ENCODE data around the gene SLC35B1. TPM values are rescaled to one million over a fixed set of nuclear protein-coding genes. Genes with fewer than 3 reads are reported as not detected.
"Not testable (repeated sequence)": the region's sequence is repeated elsewhere in the genome, so short reads cannot be mapped to it uniquely, and the experiment has no call there.

SLC35B1 gene
- polyA plus RNA-seq, 1 donor (not counting 4 experiments of a cell fraction or from before 2014, with no cell fraction given), result 71.6 TPM

- H4K20me1 ChIP-seq (ENCODE audit: control insufficient read depth, extremely low read depth, insufficient read depth, low read length), result no peaks in the 10 kb centered on the region
- no peak overlapping the region for H3K4me3 ChIP-seq (ENCODE audit: control insufficient read depth in 2 of 3, extremely low read depth in 1 of 3, insufficient read depth in 2 of 3, low read depth in 1 of 3, low read length in 3 of 3)
- H3K9ac ChIP-seq (ENCODE audit: control insufficient read depth, extremely low read depth, insufficient read depth, low read length), result no peak overlapping the region
- no peak overlapping the region for H3K27ac ChIP-seq (ENCODE audit: control insufficient read depth, insufficient read depth, low read length)
- TF ChIP-seq, protein P1, sequence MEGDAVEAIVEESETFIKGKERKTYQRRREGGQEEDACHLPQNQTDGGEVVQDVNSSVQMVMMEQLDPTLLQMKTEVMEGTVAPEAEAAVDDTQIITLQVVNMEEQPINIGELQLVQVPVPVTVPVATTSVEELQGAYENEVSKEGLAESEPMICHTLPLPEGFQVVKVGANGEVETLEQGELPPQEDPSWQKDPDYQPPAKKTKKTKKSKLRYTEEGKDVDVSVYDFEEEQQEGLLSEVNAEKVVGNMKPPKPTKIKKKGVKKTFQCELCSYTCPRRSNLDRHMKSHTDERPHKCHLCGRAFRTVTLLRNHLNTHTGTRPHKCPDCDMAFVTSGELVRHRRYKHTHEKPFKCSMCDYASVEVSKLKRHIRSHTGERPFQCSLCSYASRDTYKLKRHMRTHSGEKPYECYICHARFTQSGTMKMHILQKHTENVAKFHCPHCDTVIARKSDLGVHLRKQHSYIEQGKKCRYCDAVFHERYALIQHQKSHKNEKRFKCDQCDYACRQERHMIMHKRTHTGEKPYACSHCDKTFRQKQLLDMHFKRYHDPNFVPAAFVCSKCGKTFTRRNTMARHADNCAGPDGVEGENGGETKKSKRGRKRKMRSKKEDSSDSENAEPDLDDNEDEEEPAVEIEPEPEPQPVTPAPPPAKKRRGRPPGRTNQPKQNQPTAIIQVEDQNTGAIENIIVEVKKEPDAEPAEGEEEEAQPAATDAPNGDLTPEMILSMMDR (optimal IDR thresholded peaks at IDR 0.05 in 1 of 3, IDR thresholded peaks at IDR 0.05 in 1 of 3, conservative IDR thresholded peaks at IDR 0.05 in 1 of 3; ENCODE audit: extremely low read depth in 1 of 3, insufficient read depth in 2 of 3, low read length in 3 of 3), result no peak
- no peak for TF ChIP-seq EZH2 (IDR thresholded peaks at IDR 0.05; ENCODE audit: low read length)
- peaks cover 13% of the 10 kb centered on the region for H3K4me1 ChIP-seq (ENCODE audit: control insufficient read depth, extremely low read depth, insufficient read depth, low read length)
- H3K9me3 ChIP-seq (ENCODE audit: control insufficient read depth, low read depth, low read length), result no peaks in the 10 kb centered on the region
- FAIRE-seq, result no peak
- DNase-seq (ENCODE audit: low read depth, low spot score), result no peak
- H3K36me3 ChIP-seq (ENCODE audit: control insufficient read depth in 2 of 2, extremely low read depth in 1 of 2, insufficient read depth in 2 of 2, low read length in 2 of 2), result no peaks in the 10 kb centered on the region
- no peaks in the 10 kb centered on the region for H3K9me1 ChIP-seq (ENCODE audit: control insufficient read depth, extremely low read depth, insufficient read depth, low read length)
- no peaks in the 10 kb centered on the region for H3K27me3 ChIP-seq (ENCODE audit: control insufficient read depth, extremely low read depth, insufficient read depth, low read length)
- dilution Hi-C loops (cut with MboI; ENCODE audit: extremely low pct_ligation_motif_present, low sequenced_read_pairs), result no loop called here
- H3K79me2 ChIP-seq (ENCODE audit: control insufficient read depth, insufficient read depth, low read length), result peaks cover 57% of the 10 kb centered on the region
- no peak overlapping the region for H2AFZ ChIP-seq (ENCODE audit: control insufficient read depth, low read length)
- no peak overlapping the region for H3K4me2 ChIP-seq (ENCODE audit: control insufficient read depth, extremely low read depth, insufficient read depth, low read depth, low read length)
Measured at GRCh38 chr17:49674507-49674906, 33.3 kb downstream of the SLC35B1 start.

GRCh38 chr17:49673679-49674078 lies 34.1 kb downstream of the SLC35B1 start:
- H3K4me3 ChIP-seq (ENCODE audit: control insufficient read depth in 2 of 3, extremely low read depth in 1 of 3, insufficient read depth in 2 of 3, low read depth in 1 of 3, low read length in 3 of 3); H3K36me3 ChIP-seq (ENCODE audit: control insufficient read depth in 2 of 2, extremely low read depth in 1 of 2, insufficient read depth in 2 of 2, low read length in 2 of 2); H2AFZ ChIP-seq (ENCODE audit: control insufficient read depth, low read length); dilution Hi-C loops (cut with MboI; ENCODE audit: extremely low pct_ligation_motif_present, low sequenced_read_pairs); H3K27me3 ChIP-seq (ENCODE audit: control insufficient read depth, extremely low read depth, insufficient read depth, low read length); H3K9me3 ChIP-seq (ENCODE audit: control insufficient read depth, low read depth, low read length); H3K27ac ChIP-seq (ENCODE audit: control insufficient read depth, insufficient read depth, low read length); H4K20me1 ChIP-seq (ENCODE audit: control insufficient read depth, extremely low read depth, insufficient read depth, low read length); DNase-seq (ENCODE audit: low read depth, low spot score); H3K4me2 ChIP-seq (ENCODE audit: control insufficient read depth, extremely low read depth, insufficient read depth, low read depth, low read length); H3K9ac ChIP-seq (ENCODE audit: control insufficient read depth, extremely low read depth, insufficient read depth, low read length); H3K9me1 ChIP-seq (ENCODE audit: control insufficient read depth, extremely low read depth, insufficient read depth, low read length); FAIRE-seq: not testable (repeated sequence)
- H3K4me1 ChIP-seq (ENCODE audit: control insufficient read depth, extremely low read depth, insufficient read depth, low read length), result peaks cover 13% of the 10 kb centered on the region
- peaks cover 57% of the 10 kb centered on the region for H3K79me2 ChIP-seq (ENCODE audit: control insufficient read depth, insufficient read depth, low read length)

DNA sequence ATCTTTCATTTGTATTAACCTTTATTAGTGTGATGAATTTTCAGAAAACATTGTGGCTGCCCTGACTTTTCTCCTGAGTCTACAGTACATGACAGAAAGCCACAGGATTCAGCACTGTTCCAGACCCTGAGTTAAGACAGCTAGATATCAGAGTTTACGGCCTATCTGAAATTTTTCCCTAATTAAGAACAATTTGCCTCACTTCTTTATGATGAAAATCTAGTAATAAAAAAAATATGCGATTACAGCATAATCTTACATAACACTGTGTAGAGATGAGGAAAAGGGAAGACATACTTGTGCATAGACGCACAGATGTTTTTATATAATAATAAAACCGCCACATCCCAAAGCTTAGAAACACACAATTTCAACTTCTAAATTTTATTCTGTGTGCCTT lies 37.1 kb downstream of the SLC35B1 start:
- H2AFZ ChIP-seq (ENCODE audit: control insufficient read depth, low read length), result no peak overlapping the region
- TF ChIP-seq, protein P1 (optimal IDR thresholded peaks at IDR 0.05 in 1 of 3, IDR thresholded peaks at IDR 0.05 in 1 of 3, conservative IDR thresholded peaks at IDR 0.05 in 1 of 3; ENCODE audit: extremely low read depth in 1 of 3, insufficient read depth in 2 of 3, low read length in 3 of 3), result no peak
- no peak for TF ChIP-seq EZH2 (IDR thresholded peaks at IDR 0.05; ENCODE audit: low read length)
- no peak overlapping the region for H3K4me2 ChIP-seq (ENCODE audit: control insufficient read depth, extremely low read depth, insufficient read depth, low read depth, low read length)
- no peak overlapping the region for H3K9ac ChIP-seq (ENCODE audit: control insufficient read depth, extremely low read depth, insufficient read depth, low read length)
- H3K9me3 ChIP-seq (ENCODE audit: control insufficient read depth, low read depth, low read length), result no peaks in the 10 kb centered on the region
- FAIRE-seq (no peak), DNase-seq (ENCODE audit: low read depth, low spot score) (no peak)
- dilution Hi-C loops (cut with MboI; ENCODE audit: extremely low pct_ligation_motif_present, low sequenced_read_pairs), result no loop called here
- no peak overlapping the region for H3K27ac ChIP-seq (ENCODE audit: control insufficient read depth, insufficient read depth, low read length)
- no peaks in the 10 kb centered on the region for H3K4me1 ChIP-seq (ENCODE audit: control insufficient read depth, extremely low read depth, insufficient read depth, low read length)
- no peaks in the 10 kb centered on the region for H3K9me1 ChIP-seq (ENCODE audit: control insufficient read depth, extremely low read depth, insufficient read depth, low read length)
- no peaks in the 10 kb centered on the region for H4K20me1 ChIP-seq (ENCODE audit: control insufficient read depth, extremely low read depth, insufficient read depth, low read length)
- peaks cover 52% of the 10 kb centered on the region for H3K79me2 ChIP-seq (ENCODE audit: control insufficient read depth, insufficient read depth, low read length)
- no peak overlapping the region for H3K4me3 ChIP-seq (ENCODE audit: control insufficient read depth in 2 of 3, extremely low read depth in 1 of 3, insufficient read depth in 2 of 3, low read depth in 1 of 3, low read length in 3 of 3)
- no peaks in the 10 kb centered on the region for H3K27me3 ChIP-seq (ENCODE audit: control insufficient read depth, extremely low read depth, insufficient read depth, low read length)
- H3K36me3 ChIP-seq (ENCODE audit: control insufficient read depth in 2 of 2, extremely low read depth in 1 of 2, insufficient read depth in 2 of 2, low read length in 2 of 2), result no peaks in the 10 kb centered on the region

Measured in keratinocyte (primary cell).